KBM-7 (cell line): ENCODE results near the gene RBMY1E.
"Not testable (repeated sequence)": the region's sequence is repeated elsewhere in the genome, so short reads cannot be mapped to it uniquely, and the experiment has no call there.

Source experiments
- DNase-seq: peaks from one replicate; pipeline ENCODE4 v3.0.0-alpha.2; 2015
- in situ Hi-C: fragments of 300-500 bp; cut with MboI; formaldehyde crosslinking; loops from 2 replicates; pipeline ENCODE4 v1.14.3; 2020; ENCODE audit warnings: low sequenced_read_pairs, low pct_unique_long_range_greater_than_20kb, mixed read lengths

RBMY1E gene

GRCh38 chrY:21917932-21918331 is at the start of gene RBMY1E:
TSS of gene RBMY1E (minus strand) at chrY:21918032. CDS start at chrY:21916054, 1,978 bp downstream.
- DNase-seq, in situ Hi-C loops: not testable (repeated sequence)

- in situ Hi-C loops = not testable (repeated sequence)
Measured at GRCh38 chrY:21894426-21894825, 23.4 kb downstream of the RBMY1E start, which contains the start of gene RBMY1D. TSS of gene RBMY1D (minus strand) at chrY:21894526. CDS start at chrY:21892513, 2,013 bp downstream.

GRCh38 chrY:21869407-21870076 is 48.3 kb downstream of the RBMY1E start:
- in situ Hi-C loops = not testable (repeated sequence)

More at GRCh38 chrY:21894426-21894825, 23.4 kb downstream of the RBMY1E start, which contains the start of gene RBMY1D:
- DNase-seq = not testable (repeated sequence)

More at GRCh38 chrY:21869407-21870076, 48.3 kb downstream of the RBMY1E start:
- not testable (repeated sequence) for DNase-seq
